ENCODE data around the gene ERC1.

GRCh38 chr12:1007276-1007675 is 16.3 kb downstream of the ERC1 start:
- TF ChIP-seq EZH2 (IDR thresholded peaks at IDR 0.05; ENCODE audit: borderline replicate concordance, low read length) (no peak), CTCF (IDR thresholded peaks at IDR 0.05; ENCODE audit: low read length) (no peak)

All from OCI-LY1 (cell line).